ENCODE data around the gene HOXB2. TPM values are rescaled to one million over a fixed set of nuclear protein-coding genes. Genes with fewer than 3 reads are reported as not detected.
A peak's percentile ranks its signal among the peaks of the same experiment; 100 is the strongest.

The HOXB2 gene
- total RNA-seq, 1 donor from 2014 or later = 5.6 TPM

- Histone ChIP-seq H3K4me1 (peaks cover 36% of the 10 kb centered on the region), H3K9me3 (no peaks in the 10 kb centered on the region), H3K4me3 (peak overlapping the region; percentile 63), H3K27ac (peak overlapping the region; percentile 81), H3K27me3 (ENCODE audit: low read depth) (peaks cover 84% of the 10 kb centered on the region), H3K36me3 (peaks cover 5% of the 10 kb centered on the region)
- ATAC-seq (no peak), DNase-seq (no peak)
- intact Hi-C loops (cut with DNase I) = no loop called here
- no peak for TF ChIP-seq CTCF (IDR thresholded peaks at IDR 0.05)
These were observed 46.5 kb upstream of the HOXB2 start for GRCh38 chr17:48591255-48592056.

- DNase-seq (no peak), ATAC-seq (no peak)
- Histone ChIP-seq H3K27ac (peak overlapping the region; percentile 81), H3K9me3 (no peaks in the 10 kb centered on the region), H3K4me1 (peaks cover 37% of the 10 kb centered on the region), H3K36me3 (peaks cover 5% of the 10 kb centered on the region), H3K27me3 (ENCODE audit: low read depth) (peaks cover 84% of the 10 kb centered on the region), H3K4me3 (peak overlapping the region; percentile 63)
- intact Hi-C loops (cut with DNase I) = no loop called here
- TF ChIP-seq CTCF (IDR thresholded peaks at IDR 0.05) = no peak
These were observed 45.8 kb upstream of the HOXB2 start for GRCh38 chr17:48590607-48591161.

GRCh38 chr17:48589831-48590606, 45.1 kb upstream of the HOXB2 start, which contains the start of gene HOXB3:
HOXB3 (minus strand) TSS chr17:48590241; CDS start chr17:48552474, 37,767 bp downstream.
- TF ChIP-seq CTCF (IDR thresholded peaks at IDR 0.05) = no peak
- intact Hi-C loops (cut with DNase I) = no loop called here
- ATAC-seq = no peak
- Histone ChIP-seq H3K9me3 (no peaks in the 10 kb centered on the region), H3K4me3 (peak within 1 kb of the TSS; percentile 63), H3K36me3 (peaks cover under 1% of the 10 kb centered on the region), H3K4me1 (peaks cover 41% of the 10 kb centered on the region), H3K27ac (peak within 1 kb of the TSS; percentile 81), H3K27me3 (ENCODE audit: low read depth) (peaks cover 80% of the 10 kb centered on the region)
- DNase-seq = no peak

GRCh38 chr17:48589060-48589830, 44.3 kb upstream of the HOXB2 start:
- peak overlapping the region; percentile 81 for H3K27ac ChIP-seq
- ATAC-seq (no peak), DNase-seq (no peak)
- H3K4me3 ChIP-seq = peak overlapping the region; percentile 63
- peaks cover 77% of the 10 kb centered on the region for H3K27me3 ChIP-seq (ENCODE audit: low read depth)
- no peak for TF ChIP-seq CTCF (IDR thresholded peaks at IDR 0.05)
- no peaks in the 10 kb centered on the region for H3K9me3 ChIP-seq
- peaks cover 43% of the 10 kb centered on the region for H3K4me1 ChIP-seq
- intact Hi-C loops (cut with DNase I) = no loop called here
- H3K36me3 ChIP-seq = no peaks in the 10 kb centered on the region

GRCh38 chr17:48588528-48588927, 43.6 kb upstream of the HOXB2 start:
- ATAC-seq (no peak), DNase-seq (no peak)
- peaks cover 44% of the 10 kb centered on the region for H3K4me1 ChIP-seq
- intact Hi-C loops (cut with DNase I) = no loop called here
- H3K9me3 ChIP-seq = no peaks in the 10 kb centered on the region
- H3K36me3 ChIP-seq = no peaks in the 10 kb centered on the region
- H3K27ac ChIP-seq = peak overlapping the region; percentile 81
- H3K27me3 ChIP-seq (ENCODE audit: low read depth) = peaks cover 79% of the 10 kb centered on the region
- peak overlapping the region; percentile 63 for H3K4me3 ChIP-seq
- TF ChIP-seq CTCF (IDR thresholded peaks at IDR 0.05) = no peak

Data from lower lobe of right lung (tissue), 2 donors.